ENCODE data around the gene CCNC.
"Not testable (repeated sequence)": the region's sequence is repeated elsewhere in the genome, so short reads cannot be mapped to it uniquely, and the experiment has no call there.

The CCNC gene

DNA sequence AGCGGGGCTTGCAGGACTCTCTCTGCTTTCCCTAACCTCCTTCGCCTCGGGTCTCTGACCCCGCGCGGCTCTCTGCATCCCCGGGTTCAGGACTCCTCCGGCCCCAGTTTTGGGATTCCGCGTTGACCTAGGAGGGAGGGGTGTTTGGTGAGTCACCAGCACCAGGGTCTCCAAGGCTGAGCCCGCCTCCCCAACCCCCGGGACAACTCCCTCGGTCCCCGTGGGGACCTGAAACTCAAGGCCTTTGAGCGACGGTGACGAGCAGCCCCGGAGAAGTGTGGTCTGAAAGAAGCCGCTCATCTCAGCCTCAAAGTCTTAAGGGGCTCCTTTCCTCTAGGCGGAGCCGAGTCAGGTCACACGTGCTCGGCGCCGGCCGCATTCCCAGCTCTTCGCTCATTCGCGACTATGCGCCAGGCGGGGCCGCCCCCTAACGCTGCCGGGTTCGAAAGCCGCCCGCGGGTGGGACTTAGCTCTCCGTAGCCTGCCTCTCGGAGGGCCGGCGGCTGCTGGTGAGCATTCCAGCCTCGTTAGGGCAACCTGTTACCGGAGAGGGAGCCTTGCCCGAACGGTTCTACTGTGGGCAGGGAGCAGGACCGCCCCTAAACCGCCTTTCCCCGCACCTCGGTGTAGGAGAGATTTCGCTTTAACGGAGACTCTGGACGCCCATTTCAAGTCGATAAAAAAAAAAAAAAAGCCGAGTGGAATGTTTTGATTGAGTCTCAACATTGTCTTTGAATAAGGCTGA lies 35.1 kb upstream of the CCNC start:
- no peak for DNase-seq (ENCODE audit: low read depth)

DNA sequence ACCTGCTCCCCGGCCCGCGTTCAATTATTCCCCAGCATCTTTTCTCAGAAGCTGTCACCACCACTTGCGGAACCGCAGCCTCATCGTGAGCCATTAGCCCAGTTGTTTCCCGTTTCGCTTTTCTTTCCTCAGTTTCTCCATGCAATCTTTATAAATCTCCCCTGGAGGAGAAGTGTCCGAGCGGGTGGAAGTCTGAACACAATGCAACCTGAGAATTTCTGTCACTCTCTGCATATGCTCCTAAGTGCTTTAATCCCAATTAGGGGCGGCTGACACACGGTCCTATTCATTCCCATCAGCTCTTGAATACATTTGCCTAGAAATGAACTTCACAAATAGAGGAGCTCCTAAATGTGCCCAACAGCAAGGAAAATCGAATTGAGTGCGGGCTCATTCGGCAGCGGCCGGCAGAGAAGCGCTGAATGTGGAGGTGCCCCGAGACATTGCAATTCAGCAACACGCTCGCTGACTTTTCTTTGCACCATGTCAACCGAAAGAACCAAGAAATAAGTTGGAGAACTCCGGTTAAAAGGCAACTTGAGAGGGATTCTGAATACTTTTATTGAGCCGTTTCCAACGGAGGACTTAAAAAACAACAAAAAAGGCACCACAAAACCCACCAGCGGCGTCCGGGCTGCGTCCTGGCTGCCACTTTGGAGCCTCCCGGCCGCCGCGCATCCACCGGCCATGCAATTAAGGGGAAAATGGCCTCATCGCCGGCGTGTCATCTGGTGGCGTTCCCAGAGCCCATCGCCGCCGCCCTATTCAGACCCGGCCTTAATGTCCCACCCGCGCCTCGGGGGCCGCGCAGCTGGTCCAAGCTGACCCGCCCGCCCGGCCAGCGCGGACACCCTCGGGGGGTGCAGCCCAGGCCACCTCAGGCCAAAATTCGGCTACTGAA lies 34.3 kb upstream of the CCNC start:
- DNase-seq (ENCODE audit: low read depth), result no peak

DNA sequence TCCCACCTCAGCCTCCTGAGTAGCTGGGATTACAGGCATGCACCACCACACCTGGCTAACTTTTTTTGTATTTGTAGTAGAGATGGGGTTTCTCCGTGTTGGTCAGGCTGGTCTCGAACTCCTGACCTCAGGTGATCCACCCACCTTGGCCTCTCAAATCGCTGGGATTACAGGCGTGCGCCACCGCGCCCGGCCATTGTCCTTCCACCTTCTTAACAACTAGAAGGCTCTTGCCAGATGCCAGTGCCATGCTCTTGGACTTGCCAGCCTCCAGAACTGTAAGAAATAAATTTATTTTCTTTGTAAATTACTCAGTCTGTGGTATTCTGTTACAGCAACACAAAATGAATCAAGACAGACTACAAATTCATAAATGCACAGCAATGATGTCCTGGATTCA lies 26.2 kb upstream of the CCNC start:
- not testable (repeated sequence) for DNase-seq (ENCODE audit: low read depth)

DNA sequence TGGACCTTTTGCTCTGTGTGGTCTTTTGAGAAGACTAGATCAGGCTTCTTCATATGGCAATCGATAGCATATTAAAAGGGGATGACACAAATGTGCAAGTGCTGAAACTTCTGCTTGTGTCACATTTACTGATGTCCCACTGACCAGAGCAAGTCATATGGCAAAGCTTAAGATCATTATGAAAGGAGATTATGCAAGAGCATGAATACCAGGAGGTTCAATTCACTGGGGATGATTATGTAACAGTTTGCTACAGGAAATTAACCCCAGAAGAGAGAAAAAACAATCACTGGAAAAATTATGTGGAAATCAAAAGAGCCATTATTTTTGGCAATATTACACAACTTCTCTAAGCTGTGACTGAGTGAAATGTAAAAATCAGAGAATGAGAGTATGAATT lies 24.4 kb upstream of the CCNC start:
- no peak for DNase-seq (ENCODE audit: low read depth)

DNA sequence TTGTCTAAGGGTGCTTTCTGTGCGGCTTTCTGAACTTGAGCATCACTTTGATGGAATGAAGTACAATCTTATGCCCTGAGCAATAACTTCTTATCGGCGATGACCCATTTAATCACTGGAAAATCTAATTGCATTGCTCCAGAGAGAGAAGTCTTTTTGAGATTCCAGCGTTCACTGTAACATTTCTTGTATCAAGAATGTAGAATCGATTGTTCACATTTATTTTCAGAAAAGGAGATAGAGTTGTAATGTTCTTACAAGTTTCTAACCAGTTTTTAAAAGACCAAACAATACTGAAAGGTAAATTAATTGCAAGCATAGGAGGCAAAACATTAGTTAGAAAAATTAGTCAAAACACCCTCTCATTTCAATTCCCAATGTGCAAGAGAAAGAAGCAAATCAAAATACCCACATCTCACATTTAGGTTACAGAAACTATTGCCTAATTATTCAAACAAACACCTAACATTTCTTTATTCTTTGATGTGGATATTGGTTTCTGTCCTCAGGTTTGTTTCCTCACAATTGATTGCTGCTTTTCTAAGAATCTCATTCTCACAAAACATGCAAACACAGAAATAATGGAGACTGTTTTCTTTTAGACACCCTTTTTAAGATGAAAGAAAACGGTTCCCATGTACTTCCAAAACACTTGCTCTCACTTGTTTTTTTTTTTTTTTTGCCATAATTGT lies 23.4 kb upstream of the CCNC start:
- DNase-seq (ENCODE audit: low read depth), result no peak

DNA sequence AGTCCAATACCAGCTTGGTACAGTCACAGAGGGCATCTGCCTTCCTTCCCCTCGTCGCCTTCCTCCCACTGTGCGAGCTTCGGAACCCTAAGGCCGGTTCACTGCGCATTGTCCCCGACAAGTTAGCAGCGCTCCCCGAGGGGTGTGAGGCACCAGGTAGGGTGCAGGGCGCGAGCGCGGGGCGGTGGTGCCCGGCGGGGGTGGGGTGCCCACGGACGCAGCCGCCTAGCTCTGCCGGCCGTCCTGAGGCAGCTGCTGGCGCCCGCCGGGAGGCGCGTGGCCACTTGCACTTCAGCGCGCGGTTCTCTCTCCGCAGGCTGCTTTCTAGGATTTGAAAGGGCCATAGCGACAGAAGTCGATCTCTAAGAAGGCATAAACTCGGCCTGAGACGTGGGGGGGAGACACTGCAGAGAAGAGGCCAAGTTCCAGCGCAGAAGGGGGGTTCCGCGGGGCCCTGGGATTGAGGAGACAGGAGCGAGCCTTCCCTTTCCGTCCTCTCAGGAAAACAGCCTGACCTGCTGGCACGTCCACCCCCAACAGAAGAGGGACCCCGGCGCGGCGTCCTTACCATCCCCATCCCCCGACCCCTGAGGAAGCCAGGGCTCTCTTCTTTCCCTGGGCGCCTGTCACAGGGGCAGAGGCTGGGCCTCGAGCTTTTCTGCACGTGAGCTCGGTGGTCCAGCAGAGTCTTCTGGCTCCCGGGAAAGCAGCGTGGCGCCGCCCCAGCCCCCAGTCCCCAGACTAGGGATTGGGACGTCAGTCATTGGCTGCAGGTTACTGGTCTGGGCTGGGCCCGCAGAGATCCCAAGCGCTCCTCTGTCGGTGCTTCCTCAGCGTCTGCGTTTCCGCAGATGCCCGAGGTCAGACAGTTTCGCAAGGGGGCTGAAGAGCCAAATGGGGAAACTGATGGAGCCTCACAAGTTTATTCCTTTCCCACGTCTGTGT lies 22.5 kb upstream of the CCNC start:
- no peak for DNase-seq (ENCODE audit: low read depth)

DNA sequence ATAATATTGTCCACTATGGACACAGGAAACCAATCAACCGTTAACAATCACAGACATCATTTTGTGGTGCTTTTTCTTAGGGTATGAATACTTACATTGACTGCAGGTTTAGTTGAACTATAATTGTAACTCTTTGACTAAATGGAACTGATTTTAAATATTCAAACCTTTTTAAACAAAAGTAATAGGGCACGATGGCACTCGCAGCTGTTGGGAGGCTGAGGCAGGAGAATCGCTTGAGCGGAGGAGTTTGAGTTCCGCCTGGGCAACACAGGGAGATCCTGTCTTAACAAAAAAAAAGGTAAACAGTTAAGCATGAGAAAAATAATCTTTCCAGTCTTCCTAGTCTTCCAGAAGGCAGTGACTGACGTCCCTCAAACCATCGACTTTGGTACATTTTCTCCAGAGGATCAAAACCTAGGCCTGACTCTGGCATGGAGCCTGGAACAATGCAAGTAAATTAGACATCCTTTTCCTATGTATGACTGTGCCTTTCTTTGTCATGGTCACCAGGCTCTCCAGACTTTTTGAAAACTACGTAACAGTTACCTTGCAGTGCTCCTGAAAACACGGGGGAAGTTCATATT lies 21.5 kb upstream of the CCNC start:
- no peak for DNase-seq (ENCODE audit: low read depth)

DNA sequence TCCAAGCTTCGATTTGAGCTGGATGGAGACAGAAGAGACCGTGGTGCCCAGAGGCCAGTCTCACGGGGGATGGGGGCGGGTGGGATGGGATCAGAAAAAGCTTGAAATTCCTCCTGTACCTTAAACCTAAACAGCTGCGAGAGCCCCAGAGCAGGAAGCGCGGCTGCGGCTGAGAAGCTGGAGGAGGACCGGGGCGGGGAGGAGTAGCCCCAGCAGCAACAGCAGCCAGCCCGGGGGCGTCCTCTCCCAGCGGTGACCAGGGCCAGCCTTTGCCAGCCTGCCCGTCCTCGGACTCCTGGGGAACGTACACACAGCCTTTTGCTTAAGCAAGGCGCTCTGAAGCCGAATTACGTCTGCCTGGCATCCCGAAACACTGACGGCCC lies 20.8 kb upstream of the CCNC start:
- no peak for DNase-seq (ENCODE audit: low read depth)

DNA sequence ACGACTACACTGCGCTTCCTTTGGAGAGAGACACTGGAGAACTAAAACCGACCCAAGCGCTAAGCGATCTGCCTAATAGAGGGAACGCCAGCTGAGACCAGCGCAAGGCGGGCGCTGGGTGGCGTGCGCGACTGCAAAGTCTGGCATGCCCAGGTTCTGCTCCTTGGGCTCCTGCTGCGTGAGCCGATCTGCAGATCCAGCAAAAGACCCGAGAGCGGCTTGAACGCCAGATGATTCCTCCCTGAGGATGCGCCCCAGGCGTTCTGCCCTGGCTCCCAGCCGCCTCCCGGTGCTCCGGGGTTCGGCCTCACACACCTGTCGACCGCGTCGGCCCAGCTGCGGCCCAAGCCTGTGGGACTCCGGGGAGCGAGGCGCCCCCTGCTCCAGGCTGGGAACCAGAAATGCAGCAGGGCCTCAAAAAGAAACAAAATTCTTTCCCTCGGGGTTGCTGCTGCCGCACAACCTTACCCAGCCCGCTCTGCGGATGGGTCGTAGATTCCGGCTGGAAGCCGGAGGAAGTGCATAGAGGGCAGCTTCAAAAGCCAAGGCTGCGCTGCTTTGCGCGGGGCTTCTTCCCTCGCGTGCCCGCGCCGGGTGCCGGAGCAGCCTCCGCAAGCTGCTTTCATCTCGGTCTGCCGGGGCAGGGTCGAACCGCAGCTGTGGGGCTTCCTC lies 20.3 kb upstream of the CCNC start:
- no peak for DNase-seq (ENCODE audit: low read depth)

DNA sequence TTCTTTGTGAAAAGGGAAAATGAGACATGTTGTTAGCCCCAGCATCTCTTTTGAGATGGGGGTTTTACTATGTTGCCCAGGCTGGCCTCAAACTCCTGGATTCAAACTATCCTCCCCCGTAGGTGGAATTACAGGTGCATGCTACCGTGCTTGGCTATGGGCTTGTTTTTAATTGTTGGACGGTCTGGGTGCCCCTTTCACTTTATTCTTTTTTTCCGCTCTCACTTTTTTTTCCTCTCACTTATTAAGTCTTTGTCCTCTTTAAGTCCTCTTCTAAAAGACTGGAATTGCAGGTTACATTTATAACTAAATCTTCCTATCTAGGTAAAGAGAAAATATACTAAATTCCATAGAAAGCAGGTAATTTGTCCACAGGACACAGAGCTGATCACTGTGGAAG lies 19.3 kb upstream of the CCNC start:
- DNase-seq (ENCODE audit: low read depth), result no peak

DNA sequence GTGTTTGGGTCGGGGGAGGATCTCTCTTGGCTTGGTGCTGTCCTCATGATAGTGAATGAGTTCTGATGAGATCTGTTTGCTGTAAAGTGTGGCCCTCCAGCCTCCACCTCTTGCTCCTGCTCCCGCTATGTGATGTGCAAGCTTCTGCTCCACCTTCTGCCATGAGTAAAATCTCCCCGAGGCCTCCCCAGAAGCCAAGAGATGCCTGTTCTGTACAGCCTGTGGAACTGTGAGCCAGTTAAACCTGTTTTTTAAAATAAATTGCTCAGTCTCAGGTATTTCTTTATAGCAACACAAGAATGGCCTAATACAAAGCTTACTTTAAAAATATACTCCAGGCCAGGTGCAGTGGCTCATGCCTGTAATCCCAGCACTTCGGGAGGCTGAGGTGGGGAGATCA lies 11.3 kb upstream of the CCNC start:
- no peak for DNase-seq (ENCODE audit: low read depth)

DNA sequence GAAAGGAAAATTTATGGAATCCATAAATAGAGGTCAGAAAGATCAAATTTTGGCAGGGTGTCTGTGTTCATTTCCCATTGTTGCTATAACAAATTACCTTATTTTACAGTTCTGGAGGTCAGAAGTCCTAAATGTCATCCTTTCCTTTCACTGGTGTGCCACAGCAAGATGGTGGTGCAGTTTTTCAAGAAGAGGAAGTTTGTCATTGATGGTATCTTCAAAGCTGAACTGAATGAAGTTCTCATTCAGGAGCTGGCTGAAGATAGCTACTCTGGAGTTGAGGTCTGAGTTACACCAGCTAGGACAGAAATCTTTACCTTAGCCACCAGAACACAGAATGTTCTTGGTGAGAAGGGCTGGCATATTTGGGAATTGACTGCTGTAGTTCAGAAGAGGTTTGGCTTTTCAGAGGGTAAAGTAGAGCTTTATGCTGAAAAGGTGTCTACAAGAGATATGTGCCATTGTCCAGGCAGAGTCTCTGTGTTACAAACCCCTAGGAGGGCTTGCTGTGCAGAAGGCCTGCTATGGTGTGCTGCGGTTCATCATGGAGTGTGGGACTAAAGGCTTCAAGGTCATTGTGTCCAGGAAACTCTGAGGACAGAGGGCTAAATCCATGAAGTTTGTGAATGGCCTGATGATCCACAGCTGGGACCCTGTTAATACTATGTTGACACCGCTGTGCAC lies 7.2 kb upstream of the CCNC start:
- DNase-seq (ENCODE audit: low read depth), result no peak

DNA sequence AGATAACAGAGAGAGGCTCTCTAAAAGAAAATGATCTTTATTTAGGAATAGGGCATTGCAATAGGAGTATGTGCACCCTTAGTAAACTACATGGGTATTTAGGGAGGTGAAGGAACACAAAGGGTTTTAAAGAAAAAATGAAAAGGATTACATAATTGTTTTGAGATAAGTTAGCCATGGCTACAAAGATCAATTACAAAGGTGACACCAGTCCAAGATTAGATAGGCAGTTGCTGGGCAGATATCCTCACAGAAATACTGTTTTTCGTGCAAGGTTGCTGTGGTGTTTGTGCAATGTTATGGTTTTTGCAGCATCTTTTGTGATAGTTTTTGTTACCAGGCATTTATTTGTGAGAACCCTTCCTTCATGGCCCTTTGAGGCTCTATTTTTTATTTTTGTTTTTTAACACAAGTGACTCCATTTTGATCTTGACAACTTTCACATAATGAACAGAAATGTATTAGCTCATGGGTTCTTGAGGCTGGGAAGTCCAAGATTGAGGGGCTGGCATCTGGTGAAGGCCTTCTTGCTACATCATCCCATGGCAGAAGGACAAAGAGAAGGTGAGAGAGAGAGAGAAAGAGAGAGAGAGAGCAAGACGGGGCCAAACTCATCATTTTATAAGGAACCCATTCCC lies 5.6 kb upstream of the CCNC start:
- no peak for DNase-seq (ENCODE audit: low read depth)

DNA sequence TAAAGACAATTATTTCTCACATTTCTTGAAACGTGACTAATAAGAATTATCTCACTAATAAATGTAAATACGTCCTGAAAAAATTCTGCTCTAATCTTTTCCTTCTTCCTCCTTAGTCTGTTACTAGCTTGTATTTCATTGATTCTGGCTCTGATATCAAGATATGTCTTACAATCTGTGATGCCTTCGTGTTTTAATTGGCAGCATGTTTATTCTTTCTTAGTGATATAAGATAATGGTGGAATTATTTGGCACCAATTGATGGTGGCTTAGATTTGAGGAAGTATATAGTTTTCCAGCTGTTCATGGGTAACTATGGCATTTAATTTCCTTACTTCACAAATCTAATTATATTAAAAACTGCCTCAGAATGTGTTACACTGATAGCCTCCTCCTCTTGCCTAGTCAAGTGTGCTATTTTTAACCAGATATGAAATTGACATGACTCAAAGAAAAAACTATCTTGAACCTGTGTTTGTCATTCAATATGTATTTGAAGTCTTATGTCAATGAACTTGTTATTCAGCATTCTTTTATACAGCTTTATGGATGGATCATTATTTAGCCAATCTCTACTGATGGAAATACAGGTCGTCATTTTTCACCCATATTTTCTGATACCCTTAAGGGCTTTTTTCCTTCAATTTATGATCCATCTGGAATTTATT lies 5.3 kb downstream of the CCNC start:
- DNase-seq (ENCODE audit: low read depth), result no peak

DNA sequence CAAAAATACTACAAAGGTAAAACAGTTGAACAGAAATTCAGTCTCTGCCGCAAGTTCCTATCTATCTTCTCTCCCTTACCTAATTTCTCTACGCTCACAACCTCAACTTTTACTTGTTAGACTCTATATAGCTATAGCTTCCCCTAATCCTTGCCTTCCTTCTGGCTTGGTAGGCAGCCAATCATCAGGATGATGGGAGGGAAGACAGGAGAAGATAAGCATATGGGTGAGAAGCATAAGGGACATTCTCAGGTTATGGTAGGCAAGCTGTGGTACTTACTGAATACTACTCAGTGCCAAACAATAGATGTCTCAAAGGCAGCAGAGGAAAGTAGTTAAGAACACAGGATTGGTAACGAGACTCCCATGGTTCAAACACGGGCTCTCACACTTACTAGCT lies 7.8 kb downstream of the CCNC start:
- no peak for DNase-seq (ENCODE audit: low read depth)

DNA sequence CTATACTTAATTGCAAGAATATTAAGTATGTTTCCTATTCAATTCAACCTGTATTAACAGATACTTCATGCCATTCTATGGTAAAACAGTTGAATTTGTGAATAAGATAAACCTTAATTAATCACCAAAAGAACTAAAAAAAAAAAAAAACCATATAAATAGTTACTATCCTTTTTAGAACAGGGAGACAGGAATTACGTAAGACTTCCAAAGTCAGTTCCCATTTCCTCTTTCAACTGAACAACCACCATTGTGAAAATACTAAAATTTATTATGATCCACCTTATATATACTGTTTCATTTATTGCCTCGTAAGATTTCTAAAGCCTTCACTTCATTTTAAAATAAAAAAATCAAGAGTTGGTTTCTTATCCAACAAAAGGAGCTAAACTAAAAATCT lies 9.4 kb downstream of the CCNC start:
- DNase-seq (ENCODE audit: low read depth), result no peak

DNA sequence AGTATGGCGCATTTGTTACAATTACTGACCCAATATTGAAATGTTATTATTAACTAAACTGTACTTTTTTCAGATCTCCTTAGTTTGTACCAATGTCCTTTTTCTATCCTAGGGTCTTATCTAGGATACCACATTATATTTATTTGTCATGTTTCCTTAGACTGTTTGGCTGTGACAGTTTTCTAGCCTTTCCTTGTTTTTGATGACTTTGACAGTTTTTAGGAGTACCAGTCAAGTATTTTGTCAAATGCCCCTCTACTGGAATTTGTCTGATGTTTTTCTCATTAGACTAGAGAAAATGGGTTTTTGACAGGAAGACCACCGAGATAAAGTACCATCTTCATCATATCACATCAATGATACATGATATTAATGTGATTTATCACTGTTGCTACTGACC lies 14.6 kb downstream of the CCNC start:
- DNase-seq (ENCODE audit: low read depth), result no peak

DNA sequence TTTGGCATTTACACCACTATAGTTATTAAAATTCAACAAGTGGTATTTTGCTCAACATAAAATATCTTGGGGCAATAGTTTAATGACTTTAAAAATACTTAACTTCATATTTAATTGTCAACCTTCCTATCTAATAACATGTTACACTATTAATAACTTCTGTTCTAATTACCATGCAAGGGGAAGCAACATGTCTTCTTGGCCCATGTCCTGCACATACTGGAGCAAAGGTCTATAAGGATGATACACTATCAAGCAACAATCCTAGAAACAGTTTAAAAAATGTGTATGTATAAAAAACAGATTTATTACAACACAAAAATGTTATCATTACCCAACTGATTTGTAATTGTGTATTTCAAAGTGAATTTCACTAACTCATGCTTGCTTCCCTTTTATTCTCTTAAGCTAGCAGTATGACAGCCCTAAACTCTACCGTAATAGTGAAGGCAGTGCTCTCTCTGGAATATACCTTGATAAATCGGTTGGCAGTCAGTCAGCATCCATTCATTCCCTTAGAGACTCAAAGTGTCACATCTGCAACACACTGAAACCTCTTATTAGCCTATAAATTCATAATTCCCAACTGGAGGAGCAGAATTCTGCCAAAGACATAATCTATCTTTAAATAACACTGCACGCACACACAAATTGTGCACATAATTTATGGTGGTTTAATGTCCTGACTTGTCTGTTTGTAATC lies 18.3 kb downstream of the CCNC start:
- DNase-seq (ENCODE audit: low read depth), result no peak

DNA sequence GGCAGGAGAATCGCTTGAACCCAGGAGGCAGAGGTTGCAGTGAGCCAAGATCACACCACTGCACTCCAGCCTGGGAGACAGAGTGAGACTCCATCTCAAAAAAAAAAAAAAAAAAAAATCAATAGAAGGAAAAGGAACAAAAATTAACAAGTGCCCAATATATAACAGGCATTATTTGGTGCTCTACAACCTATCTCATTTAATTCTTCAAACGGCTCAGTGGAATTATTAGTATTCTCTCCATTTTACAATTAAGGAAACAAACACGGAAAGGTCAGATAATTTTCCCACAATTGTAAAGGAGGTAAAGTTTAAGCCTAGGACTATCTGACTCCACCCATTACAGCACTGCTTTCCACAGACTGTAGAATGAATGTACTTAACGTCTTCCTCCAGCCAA lies 19.8 kb downstream of the CCNC start:
- no peak for DNase-seq (ENCODE audit: low read depth)

All from stimulated activated CD8-positive, alpha-beta memory T cell treated with anti-CD3 and anti-CD28 coated beads, Interleukin-15, amount 100 ng/mL, for 1 hour (primary cell).